Activated CD8-positive, alpha-beta memory T cell treated with anti-CD3 and anti-CD28 coated beads for 1 hour (primary cell): ENCODE data around the gene LBX1.

Experiments
- DNase-seq, 2 donors: peaks; one replicate each; pipeline ENCODE4 v3.0.0-alpha.2; 2020; ENCODE audit warnings: low read depth in 1 of 2; ENCODE audit errors: extremely low read depth in 1 of 2

Gene LBX1

DNA sequence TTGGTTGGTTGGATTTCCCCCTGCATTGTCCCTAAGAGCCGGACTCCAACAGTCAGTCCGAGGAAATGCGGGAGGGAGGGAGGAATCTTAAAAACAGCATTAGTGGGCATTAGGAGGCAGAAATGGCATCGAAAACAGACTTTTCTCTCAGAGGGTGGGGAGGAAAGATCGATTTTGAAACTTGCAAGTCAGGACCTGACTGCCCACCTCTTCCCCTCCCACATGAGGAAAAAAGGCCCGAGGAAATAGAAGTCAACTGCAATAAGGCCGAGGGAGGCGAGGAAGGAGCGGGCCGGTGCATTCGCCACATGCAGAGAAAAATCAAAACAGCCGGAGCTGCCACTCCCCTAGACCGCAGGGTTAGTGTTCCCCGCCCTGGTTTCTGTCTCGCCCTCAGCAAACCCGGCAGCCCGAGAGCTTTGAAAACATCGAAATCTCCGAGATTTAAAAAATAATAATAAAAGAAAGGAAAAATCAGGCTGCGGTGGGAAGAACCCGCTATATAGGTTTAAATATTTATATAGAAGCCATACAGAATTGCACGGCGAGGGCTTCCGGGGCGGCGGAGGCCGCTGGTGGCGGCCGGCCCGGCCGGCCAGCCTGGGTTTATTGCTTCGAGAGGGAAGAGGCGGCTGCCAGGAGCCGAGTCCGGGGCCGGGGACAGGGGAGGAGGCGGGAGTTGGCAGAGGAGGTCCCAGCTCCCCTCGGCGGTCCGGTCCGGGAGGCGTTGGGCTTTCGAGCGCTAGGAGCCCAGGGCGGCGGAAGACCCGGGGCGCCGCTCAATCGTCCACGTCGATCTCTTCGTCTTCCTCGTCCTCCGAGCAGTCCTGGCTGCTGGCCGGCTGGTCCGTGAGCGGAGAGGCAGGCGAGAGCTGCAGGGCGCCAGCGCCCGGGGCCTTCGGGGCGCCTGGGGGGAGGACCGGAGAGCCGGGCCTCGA is 2.5 kb downstream of the LBX1 start:
- DNase-seq = no peak

DNA sequence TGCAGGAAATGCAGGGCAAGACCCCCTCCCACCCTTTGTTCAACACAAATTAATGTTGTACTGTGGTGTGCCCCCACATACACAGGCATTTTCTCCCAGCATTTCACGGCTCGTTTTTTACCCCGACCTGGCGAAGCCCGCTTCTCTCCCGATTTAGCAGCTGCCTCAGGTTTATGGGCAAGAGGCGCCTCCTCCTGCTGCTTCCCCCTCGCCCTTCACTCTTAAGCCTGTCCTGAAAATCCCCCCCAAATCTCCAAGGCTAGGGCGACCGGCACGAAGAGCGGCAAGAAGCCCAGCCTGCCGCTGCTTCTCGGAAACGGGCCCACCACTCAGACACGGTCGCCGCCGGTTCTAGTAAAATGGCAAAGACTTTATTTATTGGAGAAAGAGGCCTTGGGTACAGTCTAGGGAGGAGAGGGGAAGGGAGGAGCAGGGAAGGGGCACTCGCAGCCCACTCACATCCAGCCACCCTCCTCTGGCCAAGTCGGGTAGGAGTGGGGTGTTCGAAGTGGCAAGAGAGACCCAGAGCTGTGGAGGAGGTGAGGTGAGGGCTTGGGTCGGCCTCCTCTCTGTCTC is 3.3 kb downstream of the LBX1 start:
- DNase-seq = no peak

DNA sequence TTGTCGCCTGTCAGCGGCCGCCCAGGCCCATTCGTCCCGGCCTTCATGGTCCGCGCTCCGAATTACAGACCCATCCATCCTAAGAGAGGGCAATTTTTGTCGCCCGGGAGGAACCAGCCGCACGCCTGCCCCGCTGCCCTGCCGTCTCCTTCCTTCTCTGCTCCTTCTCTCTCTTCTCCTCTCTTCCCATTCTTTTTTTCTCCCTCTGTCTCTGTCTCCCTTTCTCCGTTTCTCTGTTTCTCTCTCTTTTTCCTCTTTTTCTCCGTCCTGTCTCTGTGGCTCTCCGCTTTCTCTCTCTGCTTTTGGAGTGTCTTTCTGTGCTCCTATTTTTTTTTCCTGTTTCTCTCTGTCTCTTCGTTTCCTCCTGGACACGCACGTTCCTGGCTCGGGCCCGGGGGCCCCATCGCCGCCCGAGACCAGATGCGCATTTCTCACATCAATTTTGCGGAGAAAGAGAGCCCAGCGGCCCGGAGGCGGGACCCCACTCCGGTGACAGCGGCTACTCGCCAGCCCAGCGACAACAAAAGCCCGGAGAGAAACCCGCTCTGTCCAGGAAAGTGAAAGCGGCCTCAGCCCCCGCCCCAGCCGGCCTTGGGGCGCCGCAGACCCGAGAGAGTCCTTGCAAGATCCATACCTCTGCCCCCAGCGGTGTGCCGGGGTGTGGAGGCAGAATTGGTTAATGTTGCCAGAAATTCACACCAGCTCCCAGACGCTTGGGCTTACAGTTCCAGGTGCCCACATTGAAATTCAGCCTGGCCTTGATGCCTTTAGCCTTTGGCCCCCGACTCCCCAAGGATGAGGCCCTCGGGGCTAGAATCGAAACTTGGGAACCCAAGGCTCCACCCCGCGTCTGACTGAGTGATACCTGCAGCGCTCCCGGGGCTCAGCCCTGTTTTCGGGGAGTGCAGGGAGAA is 4.1 kb downstream of the LBX1 start:
- no peak for DNase-seq

DNA sequence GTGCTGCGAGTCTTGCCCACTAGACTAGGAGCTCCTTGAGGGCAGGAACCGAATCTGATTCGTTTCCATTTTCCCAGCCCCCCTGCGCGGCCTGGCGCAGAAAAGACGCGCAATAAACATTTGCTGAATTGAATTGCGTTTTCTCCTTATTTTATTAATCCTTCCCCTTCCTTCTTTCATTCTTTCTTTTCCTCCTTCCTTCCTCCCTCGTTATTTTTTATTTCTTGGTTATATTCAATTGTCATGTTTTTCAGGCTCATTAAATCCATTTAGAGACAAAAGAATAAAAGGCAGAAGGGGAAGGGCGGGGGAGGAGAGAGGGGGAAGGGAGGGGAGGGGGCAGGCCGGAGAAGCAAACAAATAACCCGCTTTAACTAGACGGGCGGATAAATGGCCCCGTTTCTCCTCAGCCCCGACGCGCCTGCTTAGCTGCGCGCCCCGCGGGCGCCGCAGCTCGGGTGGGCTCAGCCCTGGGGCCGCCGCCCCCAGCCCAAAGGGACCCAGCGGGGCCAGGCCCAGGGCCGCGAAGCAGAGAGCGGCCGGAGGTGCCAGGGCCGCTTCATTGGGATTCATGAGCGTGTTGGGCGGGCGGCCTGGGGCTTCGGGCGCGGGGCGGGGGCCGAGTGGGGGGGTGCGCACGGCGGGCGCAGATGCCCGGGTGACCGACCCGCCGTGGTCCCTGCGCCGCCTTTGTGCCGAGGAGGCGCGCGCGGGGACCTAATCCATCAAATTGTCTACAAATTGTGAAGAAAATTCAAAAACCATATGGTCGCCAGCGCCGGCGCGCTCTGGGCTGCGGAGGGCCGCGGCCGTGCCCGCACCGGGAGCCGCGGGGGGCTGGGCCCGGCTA is 5.0 kb downstream of the LBX1 start:
- DNase-seq = no peak

DNA sequence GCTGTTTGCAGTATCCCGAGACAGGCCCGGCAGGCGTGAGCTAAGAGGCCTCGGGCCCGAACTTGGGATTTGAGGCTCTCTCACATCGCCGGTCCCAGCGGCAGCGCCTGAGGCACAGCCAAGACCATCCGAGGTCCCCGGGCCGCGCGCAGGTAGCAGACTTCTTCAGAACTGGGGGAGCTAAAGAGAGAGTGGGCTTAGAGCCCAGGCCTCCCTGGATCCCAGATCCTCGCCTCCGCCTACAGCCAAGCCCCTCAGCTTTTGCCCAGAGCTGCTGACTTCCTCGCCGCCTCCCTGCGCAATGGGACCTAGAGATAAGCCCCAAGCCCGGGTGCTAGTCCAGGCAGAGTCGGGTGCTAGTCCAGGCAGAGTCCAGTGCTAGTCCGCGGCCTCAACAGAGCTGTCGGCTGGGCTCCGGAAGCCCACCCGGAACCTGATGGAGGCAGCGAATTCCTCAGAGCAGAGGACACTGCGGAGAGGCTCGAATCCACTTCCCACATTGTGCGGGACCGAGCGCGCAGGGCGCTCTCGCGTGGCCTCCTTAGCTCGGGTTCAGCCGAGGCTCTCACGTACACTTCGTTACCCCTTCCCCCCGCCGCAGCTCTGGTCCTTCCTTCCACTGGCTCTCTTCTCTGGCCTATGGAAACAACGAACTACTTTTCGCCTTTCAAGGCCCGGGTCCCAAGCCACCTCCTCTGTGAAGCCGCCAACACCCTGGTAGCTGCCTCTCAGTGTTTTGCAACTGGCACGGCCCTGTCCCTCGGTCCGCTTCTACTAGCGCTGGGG is 5.8 kb downstream of the LBX1 start:
- DNase-seq = no peak

DNA sequence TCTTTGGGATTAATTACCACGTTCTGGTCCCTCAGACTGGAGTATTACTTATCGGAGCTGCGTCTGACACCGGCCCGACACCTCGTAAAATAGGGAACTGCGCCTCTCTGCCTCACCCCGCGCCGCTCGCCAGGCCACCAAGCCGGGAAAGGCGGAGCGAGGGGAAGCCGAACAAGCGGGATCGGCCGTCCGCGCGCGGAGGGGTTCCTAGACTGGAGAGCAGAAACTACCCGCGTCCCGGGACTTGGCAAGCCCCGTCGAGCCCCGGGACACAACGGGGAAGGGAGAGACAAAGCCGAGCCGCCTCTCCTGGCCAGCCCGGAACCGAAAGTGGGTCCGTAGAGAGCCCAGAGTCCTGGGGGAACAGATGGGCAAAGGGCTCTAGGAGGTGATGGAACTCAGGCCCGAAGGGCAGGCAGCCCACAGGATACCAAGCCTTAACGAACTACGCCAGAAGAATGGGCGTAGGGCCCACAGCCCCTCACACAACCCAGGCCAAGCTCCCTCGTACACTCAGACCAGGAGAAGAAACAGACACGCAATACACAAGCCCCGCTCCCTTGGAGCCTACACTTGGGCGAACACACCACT is 6.5 kb downstream of the LBX1 start:
- no peak for DNase-seq

DNA sequence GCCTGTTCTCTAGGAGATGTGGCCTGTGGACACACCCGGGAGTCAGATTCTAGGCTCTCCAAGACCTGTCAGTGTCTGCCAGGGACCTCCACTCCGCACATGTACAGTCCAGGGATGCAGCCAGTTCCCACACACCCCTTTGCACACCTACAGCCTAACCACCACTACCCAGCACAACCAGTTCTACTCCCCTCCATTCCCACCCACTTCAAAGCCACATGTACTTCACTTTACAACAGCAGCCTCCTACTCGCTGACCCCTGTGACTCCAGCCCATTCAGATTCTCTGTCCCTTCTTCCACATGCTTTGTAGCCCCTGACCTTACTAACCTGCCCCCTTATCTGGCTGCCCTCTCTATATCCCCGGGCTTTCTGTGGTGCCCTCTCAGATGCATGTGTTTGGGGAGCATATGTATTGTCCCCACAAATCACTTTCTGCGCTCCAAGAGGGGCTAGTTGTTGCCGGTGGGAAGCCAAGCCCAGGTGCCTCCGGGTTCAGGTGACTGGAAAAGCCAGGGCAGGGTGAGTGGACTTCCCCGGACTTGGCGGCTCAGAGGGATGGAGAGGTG is 7.2 kb downstream of the LBX1 start:
- no peak for DNase-seq

DNA sequence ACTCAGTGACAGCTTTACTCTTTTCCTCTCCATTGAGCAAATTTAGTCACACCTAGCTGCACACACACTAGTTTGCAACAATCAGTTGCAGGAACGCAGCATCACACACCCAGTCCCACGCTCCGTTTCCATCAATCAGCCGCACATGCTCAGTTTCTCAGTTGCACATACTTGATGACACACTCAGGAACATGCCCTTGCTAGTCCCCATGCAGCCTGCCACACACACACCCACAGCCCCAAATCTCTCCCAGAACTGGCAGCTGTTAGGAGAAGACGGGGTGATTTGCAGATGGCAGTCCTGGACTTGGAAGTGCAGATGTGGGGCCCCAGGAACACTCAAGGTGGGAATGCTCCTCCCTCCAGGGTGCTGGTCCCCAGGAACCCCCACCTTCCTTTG is 7.7 kb downstream of the LBX1 start:
- DNase-seq = no peak

DNA sequence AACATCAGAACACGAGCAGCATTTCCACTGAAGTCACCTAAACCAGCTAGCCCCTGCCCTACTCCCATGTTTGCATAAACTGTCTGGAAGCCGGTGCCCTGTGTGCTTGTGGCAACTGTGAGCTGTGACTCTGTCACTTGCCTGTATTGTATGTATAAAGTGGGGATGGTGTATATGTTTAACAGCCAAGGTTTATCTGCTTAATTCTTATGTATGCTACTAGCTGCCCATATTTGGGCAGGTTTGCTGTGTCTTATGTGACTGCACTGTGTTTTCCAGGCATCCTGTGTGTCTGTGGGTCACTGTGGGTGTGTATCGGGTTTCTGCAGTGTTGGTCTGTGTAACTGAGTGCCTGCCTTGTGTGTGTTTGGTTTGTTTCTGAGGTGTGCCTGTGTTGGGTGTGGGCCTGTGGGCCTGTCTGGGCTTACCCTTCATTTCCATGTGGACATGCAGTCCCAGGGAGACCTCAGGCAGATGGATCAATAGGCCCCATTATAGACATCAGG is 9.3 kb downstream of the LBX1 start:
- DNase-seq = no peak

DNA sequence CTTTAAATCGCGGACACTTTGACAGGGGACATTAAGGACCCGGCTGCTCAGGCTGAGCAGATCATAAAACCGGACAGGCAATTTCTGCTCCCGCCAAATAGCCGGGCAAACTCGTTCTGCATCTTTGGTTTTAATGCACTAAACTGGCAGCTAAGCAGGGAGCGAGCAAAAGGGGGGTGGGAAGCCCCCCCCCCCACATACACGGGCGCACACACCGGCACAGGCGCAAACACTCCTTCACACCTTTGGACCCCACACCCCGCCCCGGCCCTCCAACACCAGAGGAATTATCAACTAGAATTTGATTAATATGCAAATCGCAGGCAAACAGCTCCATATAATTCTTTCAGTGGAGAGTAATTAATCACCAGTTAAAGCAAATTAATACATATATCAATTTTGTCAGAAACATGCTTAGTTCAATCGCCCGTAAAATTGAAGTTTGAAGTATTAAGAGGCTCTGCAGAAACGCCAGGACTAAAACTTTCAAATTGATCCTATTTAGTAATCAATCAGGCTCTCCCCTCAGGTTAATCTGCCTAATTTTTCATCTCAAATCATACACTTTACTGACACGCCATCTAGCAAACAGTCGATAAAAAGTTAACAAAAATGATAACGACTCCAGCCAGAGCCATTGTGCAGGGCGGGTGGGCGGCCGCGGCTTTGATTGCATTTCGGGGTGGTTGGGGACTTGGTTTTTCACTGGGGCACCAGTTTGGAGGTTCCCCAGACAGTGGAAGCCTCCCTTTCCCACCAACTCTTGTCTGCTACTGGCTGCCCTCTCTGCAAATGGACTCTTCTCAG is 9.9 kb downstream of the LBX1 start:
- no peak for DNase-seq

DNA sequence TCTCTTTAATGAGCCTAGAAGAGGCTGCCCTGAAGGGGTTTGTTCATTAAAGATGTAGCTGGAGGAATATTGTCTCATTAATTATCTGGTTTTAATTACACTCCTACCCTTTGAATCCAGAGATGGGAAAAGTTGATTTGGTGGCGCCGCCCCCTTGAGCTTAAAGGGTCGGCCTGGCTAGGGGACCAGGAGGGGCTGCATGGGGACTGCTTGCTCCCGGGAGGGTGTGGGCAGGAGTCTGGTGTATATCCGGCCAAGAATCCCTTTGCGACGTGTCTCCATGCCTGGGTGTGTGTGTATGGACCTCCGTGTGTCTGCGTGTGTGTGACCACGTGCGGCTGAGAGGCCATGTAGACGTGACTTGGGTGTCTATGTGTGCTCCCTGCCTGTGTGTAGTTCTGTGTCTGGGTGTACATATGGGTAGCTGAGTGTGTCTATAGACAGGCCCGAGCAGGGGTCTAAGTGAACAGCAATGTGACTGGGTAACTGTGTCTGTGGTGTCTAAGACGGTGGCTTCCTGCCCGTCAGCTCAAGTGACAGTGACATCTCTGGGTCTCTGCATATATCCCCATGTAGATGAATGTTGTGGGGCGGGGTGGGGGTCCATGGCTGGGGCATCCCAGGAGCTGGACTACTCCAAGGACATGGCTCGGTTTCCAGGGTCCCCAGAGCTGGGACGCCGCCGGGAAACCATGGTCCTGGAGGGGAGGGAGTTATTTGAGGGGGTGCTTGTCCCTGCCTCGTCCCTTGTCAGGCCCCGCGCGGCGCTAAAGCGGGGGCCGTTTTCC is 10.7 kb downstream of the LBX1 start:
- DNase-seq = no peak

DNA sequence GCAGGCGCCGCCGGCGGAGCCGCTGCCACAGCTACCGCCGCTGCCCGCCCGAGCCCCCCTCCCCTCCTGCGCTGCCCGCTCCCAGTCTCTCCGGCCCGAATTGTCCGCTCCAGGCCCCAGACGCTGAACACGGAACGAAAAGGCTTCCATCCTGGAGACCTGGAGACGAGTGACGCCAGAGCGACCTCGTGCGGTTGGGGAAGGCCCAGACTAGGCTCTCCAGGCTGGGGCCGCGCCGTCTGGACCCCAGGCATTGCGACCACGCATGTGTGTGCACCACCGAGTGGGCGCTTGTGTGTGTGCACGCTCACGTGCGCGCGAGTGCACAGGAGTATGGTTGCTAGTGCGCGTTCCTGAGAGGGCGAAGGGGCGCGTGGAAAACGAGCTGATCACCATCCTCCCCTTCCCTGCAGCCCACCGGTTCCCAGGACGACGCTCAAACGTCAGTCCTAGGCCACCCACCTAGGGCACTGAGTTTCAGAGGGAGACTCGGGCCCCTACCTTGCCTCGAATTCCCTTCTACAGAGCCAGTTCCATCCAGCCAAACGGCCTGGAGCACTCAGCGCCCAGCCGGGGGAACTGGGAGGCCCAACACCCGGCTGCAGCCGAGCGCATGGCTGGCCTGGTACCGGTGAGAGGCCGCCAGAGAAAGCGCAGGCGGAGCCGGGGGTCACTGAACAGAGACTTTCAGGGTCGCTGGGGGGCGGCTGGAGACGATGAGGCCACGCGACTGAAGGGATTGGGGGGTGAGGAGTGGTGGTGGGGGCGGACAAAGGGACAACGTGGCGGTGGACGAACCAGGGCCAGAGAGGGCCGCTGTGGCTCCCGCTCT is 11.6 kb downstream of the LBX1 start:
- no peak for DNase-seq

DNA sequence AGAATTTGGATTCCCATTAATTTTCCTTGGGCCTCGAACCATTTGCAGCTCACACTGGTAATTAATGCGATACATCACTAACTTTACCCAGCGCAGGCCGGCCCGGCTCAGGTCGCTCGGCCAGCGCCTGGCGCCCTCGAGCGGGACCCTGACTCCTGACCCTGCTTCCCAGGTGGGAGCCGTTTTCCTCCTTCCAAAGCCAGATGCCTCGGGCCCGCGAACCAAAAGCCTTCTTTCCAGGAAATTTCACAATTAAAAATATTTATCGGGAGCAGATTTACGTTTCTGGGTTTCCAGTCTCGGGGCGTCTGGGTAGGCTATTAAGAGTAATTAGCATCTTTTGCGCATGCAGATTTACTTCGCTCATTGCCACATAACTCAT is 12.2 kb downstream of the LBX1 start:
- DNase-seq = no peak

DNA sequence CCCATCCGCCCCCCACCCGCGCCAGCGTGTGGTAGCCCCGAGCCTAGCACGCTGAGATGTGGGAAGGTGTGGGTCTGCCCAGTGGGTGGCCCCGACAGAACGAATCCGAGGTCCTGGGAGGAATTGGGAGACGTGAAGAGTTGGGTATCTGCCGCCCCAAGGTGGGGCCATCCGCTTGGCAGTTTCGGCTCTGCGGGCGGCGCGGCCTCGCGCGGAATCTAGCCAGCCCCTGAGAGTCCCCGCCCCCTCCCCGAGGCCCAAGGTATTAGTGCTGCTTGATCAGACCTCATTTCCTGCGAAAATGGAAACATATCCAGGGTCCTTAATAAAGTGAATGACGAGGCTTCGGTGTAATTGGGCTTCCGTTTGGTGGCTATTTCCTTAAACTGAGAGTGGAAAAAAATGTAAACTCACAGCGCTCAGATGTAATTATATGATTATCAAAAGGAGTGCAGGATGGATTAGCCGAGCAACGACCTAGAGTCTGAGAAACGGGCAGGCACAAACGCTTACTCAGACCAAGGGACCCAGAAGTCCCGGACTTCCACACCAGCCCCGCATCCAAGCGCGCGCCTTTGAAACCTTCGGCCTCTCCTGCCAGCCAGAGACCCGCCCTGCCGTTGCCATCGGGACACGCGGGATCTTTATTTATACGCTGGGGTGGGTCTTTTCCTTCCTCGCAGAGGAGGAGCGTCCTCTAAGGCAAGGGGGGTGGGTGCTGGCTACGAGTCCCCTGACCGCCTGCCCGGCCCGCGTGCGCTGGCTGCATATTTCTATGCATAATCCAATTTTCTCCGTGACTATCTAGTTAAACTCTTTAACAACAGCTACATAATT is 12.8 kb downstream of the LBX1 start:
- DNase-seq = no peak

DNA sequence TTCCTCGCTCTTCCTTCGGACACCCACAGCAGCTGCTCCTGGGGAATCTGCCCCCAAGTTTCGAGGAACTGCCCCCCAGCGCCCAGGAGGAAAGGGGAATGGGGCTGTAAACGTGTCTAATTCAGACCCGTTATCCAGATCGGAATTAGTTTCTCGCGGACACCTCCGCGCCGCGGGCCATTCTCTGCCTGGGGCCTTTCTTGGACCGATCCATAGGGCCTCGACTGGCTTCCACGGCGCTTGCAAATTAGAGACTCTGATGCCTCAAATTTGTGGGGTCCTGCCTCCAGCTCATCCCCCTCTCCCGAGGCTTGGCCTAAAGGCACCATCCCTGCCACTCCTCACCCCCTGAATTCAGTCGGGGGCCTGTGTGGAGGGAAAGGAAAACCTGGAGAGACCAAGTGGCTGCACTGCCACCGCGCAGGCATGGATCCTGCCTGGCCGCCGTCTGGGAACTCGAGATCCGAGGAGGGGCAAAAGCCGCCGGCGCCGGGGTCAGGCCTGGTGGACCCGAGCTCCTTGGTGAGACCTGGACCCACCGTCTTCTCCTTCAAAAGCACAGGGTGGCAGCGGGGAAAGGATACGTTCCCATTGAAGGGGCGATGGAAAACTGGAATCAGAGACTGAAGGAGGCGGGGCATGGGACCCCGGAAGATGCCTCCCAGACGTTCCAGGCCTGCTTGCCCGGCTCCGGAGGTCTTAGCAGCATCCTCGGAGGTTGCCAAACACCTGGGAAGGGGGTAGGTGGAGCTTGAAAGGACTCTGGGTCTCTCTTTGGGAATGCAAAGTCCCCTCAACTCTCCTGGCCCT is 13.7 kb downstream of the LBX1 start:
- DNase-seq = no peak
